Measurements from ENCODE around the gene PLAAT2.
"Not testable (repeated sequence)": the region's sequence is repeated elsewhere in the genome, so short reads cannot be mapped to it uniquely, and the experiment has no call there.

The PLAAT2 gene

DNA sequence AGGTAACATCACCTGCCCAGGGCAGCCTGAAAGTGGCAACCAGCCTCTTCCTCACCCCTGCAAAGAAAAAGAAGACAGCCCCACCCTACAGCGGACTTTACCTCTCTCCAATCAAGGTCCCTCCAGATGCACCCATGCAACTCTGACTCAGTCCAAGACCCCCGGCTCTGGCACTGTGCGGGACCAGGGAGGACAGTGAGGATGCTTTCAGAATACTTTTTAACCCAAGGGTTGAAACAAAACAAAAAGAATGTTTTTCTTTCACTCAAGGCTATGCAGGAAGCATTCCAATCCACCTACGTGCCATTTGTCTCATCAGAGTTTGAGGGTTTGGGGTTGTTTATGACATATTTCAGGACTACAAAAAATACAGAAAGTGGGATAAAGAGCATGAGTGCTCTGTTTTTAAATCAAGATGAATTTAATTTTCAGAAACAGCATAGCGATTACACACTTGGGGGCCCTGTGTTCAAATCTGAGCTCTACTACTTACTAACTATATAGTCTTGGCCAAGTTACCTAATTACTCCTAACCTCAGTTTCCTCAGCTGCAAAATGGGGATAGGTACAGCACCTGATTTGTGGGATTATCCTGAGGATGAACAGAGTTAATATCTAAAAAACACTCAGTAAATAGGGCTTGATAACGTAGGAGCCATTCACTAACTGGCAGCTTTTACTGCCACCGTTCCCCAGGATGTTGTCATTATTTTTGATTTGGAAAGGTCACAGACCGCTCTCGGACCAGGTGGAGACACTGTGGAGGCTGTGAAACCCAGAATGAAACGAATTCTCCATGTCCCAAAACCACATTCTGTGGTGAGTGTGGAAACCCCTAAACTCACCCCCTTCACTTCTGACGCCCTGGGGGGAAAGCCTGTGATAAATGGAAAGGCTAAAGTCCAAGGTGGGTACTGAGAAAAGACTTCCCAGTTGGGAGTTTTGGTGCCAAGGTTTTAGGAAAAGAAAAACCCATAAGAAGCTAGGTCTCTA is 45.5 kb upstream of the PLAAT2 start:
- DNase-seq: no peak
- H3K9me3 ChIP-seq (ENCODE audit: control extremely low read depth in 1 of 5, control insufficient read depth in 4 of 5, insufficient read depth in 2 of 5, low read depth in 1 of 5, low read length in 4 of 5): no peaks in the 10 kb centered on the region
- H3K27me3 ChIP-seq (replicated peaks in 2 of 5; ENCODE audit: control insufficient read depth in 4 of 5, insufficient read depth in 5 of 5, low read length in 4 of 5): peaks cover 0 to 24% (median 20%) of the 10 kb centered on the region in 5 experiments
- ChIA-PET CTCF (interaction anchor here (1.0 to 1.5 kb wide), 3 partner anchors 17 to 129 kb away, joined by 3 to 4 read pairs (median 3); no protein-coding TSS in a partner anchor), POLR2A (no interaction called here)
- H3K4me1 ChIP-seq (ENCODE audit: control extremely low read depth in 1 of 4, control insufficient read depth in 4 of 4, insufficient read depth in 4 of 4, low read length in 3 of 4): peaks cover 0 to 5% (median 4%) of the 10 kb centered on the region in 4 experiments
- 100% methylated on average over 5 of the region's 11 CpGs for WGBS (ENCODE audit: insufficient coverage)
- no peak overlapping the region for H3K27ac ChIP-seq (ENCODE audit: insufficient read depth in 1 of 2, low read depth in 1 of 2, low read length in 2 of 2, poor library complexity in 1 of 2, severe bottlenecking in 2 of 2)
- no peak overlapping the region for H3K4me3 ChIP-seq (ENCODE audit: control insufficient read depth in 1 of 7, extremely low read depth in 1 of 7, insufficient read depth in 4 of 7, low read depth in 2 of 7, low read length in 6 of 7)
- no peaks in the 10 kb centered on the region for H3K36me3 ChIP-seq (ENCODE audit: control insufficient read depth in 4 of 4, insufficient read depth in 4 of 4, low read length in 3 of 4)

GRCh38 chr11:63603180-63603518 is 40.0 kb upstream of the PLAAT2 start:
- no peak for DNase-seq
- ChIA-PET POLR2A (no interaction called here), CTCF (interaction anchor here (1.1 kb wide), 2 partner anchors 9 to 21 kb away, joined by 3 read pairs; no protein-coding TSS in a partner anchor)
- H3K4me3 ChIP-seq (ENCODE audit: control insufficient read depth in 1 of 7, extremely low read depth in 1 of 7, insufficient read depth in 4 of 7, low read depth in 2 of 7, low read length in 6 of 7): no peak overlapping the region
- H3K9me3 ChIP-seq (ENCODE audit: control extremely low read depth in 1 of 5, control insufficient read depth in 4 of 5, insufficient read depth in 2 of 5, low read depth in 1 of 5, low read length in 4 of 5): no peaks in the 10 kb centered on the region
- no peaks in the 10 kb centered on the region for H3K36me3 ChIP-seq (ENCODE audit: control insufficient read depth in 4 of 4, insufficient read depth in 4 of 4, low read length in 3 of 4)
- peaks cover 0 to 4% (median 0%) of the 10 kb centered on the region in 5 experiments for H3K27me3 ChIP-seq (replicated peaks in 2 of 5; ENCODE audit: control insufficient read depth in 4 of 5, insufficient read depth in 5 of 5, low read length in 4 of 5)
- H3K4me1 ChIP-seq (ENCODE audit: control extremely low read depth in 1 of 4, control insufficient read depth in 4 of 4, insufficient read depth in 4 of 4, low read length in 3 of 4): no peaks in the 10 kb centered on the region
- 90% methylated on average over 3 of the region's 3 CpGs for WGBS (ENCODE audit: insufficient coverage)
- H3K27ac ChIP-seq (ENCODE audit: insufficient read depth in 1 of 2, low read depth in 1 of 2, low read length in 2 of 2, poor library complexity in 1 of 2, severe bottlenecking in 2 of 2): no peak overlapping the region

- H3K27me3 ChIP-seq (replicated peaks in 2 of 5; ENCODE audit: control insufficient read depth in 4 of 5, insufficient read depth in 5 of 5, low read length in 4 of 5); H3K27ac ChIP-seq (ENCODE audit: insufficient read depth in 1 of 2, low read depth in 1 of 2, low read length in 2 of 2, poor library complexity in 1 of 2, severe bottlenecking in 2 of 2); H3K9me3 ChIP-seq (ENCODE audit: control extremely low read depth in 1 of 5, control insufficient read depth in 4 of 5, insufficient read depth in 2 of 5, low read depth in 1 of 5, low read length in 4 of 5); H3K4me3 ChIP-seq (ENCODE audit: control insufficient read depth in 1 of 7, extremely low read depth in 1 of 7, insufficient read depth in 4 of 7, low read depth in 2 of 7, low read length in 6 of 7); POLR2A ChIA-PET; H3K4me1 ChIP-seq (ENCODE audit: control extremely low read depth in 1 of 4, control insufficient read depth in 4 of 4, insufficient read depth in 4 of 4, low read length in 3 of 4); DNase-seq; H3K36me3 ChIP-seq (ENCODE audit: control insufficient read depth in 4 of 4, insufficient read depth in 4 of 4, low read length in 3 of 4): not testable (repeated sequence)
- CTCF ChIA-PET: interaction anchor here (0.5 to 2.1 kb wide), 3 partner anchors 10 to 728 kb away, joined by 3 to 13 read pairs (median 3); no protein-coding TSS in a partner anchor
- WGBS (ENCODE audit: insufficient coverage): 95% methylated on average over 6 of the region's 11 CpGs
These were observed 39.4 kb upstream of the PLAAT2 start for GRCh38 chr11:63602290-63603179.

GRCh38 chr11:63599211-63600122 is 36.3 kb upstream of the PLAAT2 start:
- Histone ChIP-seq H3K4me1 (ENCODE audit: control extremely low read depth in 1 of 4, control insufficient read depth in 4 of 4, insufficient read depth in 4 of 4, low read length in 3 of 4) (no peaks in the 10 kb centered on the region), H3K36me3 (ENCODE audit: control insufficient read depth in 4 of 4, insufficient read depth in 4 of 4, low read length in 3 of 4) (no peaks in the 10 kb centered on the region), H3K27me3 (replicated peaks in 2 of 5; ENCODE audit: control insufficient read depth in 4 of 5, insufficient read depth in 5 of 5, low read length in 4 of 5) (peaks cover 0 to 4% (median 0%) of the 10 kb centered on the region in 5 experiments), H3K27ac (ENCODE audit: insufficient read depth in 1 of 2, low read depth in 1 of 2, low read length in 2 of 2, poor library complexity in 1 of 2, severe bottlenecking in 2 of 2) (no peak overlapping the region), H3K4me3 (ENCODE audit: control insufficient read depth in 1 of 7, extremely low read depth in 1 of 7, insufficient read depth in 4 of 7, low read depth in 2 of 7, low read length in 6 of 7) (no peak overlapping the region), H3K9me3 (ENCODE audit: control extremely low read depth in 1 of 5, control insufficient read depth in 4 of 5, insufficient read depth in 2 of 5, low read depth in 1 of 5, low read length in 4 of 5) (no peaks in the 10 kb centered on the region)
- DNase-seq: no peak
- POLR2A ChIA-PET: no interaction called here
- 100% methylated on average over 4 of the region's 7 CpGs for WGBS (ENCODE audit: insufficient coverage)
- CTCF ChIA-PET: interaction anchor here (0.6 kb wide), 1 partner anchor 21 kb away, joined by 3 read pairs; no protein-coding TSS in a partner anchor

DNA sequence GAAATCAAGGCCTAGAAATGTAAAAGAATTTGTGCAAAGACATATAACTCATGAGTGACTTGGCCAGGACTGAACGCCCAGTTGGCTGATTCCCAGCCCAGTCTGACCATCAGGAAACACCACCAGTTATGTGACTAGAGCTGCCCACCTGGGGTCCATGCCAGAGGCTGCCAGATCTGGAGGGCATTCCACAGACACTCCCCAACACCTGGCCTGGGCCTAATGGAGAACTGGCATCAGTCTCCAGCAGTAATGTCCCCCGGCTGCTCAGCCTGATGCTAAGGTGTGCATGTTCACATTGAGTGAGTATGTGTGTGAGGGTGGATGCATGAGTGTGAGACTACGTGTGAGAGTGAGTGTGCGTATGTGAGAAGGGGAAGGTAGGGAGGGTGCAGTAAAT is 35.4 kb upstream of the PLAAT2 start:
- Histone ChIP-seq H3K27me3 (replicated peaks in 2 of 5; ENCODE audit: control insufficient read depth in 4 of 5, insufficient read depth in 5 of 5, low read length in 4 of 5) (peaks cover 0 to 4% (median 0%) of the 10 kb centered on the region in 5 experiments), H3K4me1 (ENCODE audit: control extremely low read depth in 1 of 4, control insufficient read depth in 4 of 4, insufficient read depth in 4 of 4, low read length in 3 of 4) (no peaks in the 10 kb centered on the region), H3K27ac (ENCODE audit: insufficient read depth in 1 of 2, low read depth in 1 of 2, low read length in 2 of 2, poor library complexity in 1 of 2, severe bottlenecking in 2 of 2) (no peak overlapping the region), H3K9me3 (ENCODE audit: control extremely low read depth in 1 of 5, control insufficient read depth in 4 of 5, insufficient read depth in 2 of 5, low read depth in 1 of 5, low read length in 4 of 5) (no peaks in the 10 kb centered on the region), H3K4me3 (ENCODE audit: control insufficient read depth in 1 of 7, extremely low read depth in 1 of 7, insufficient read depth in 4 of 7, low read depth in 2 of 7, low read length in 6 of 7) (no peak overlapping the region), H3K36me3 (ENCODE audit: control insufficient read depth in 4 of 4, insufficient read depth in 4 of 4, low read length in 3 of 4) (no peaks in the 10 kb centered on the region)
- CTCF ChIA-PET: interaction anchor here (0.6 kb wide), 1 partner anchor 22 kb away, joined by 3 read pairs; no protein-coding TSS in a partner anchor
- POLR2A ChIA-PET: no interaction called here
- 94% methylated on average over 2 of the region's 4 CpGs for WGBS (ENCODE audit: insufficient coverage)
- DNase-seq: no peak

DNA sequence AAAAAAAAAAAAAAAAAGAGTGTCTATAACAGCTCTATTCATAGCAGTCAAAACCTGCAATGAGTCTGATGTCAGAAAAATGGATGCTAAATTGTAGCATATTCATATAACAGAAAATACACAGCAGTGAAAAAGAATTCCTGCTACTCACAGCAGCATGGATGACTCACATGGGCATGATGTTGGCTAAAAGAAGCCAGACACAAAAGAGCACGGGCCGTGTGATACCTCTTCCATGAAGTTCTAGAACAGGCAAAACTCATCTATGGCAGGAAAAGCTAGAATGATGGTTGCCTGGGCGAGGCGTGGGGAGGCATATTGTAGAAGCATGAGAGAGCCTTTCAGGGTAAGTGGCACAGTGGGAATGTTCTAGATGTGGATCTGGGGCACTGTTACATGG is 32.1 kb upstream of the PLAAT2 start:
- 98% methylated on average over 4 of the region's 4 CpGs for WGBS (ENCODE audit: insufficient coverage)
- no peak for DNase-seq
- no peak overlapping the region for H3K27ac ChIP-seq (ENCODE audit: insufficient read depth in 1 of 2, low read depth in 1 of 2, low read length in 2 of 2, poor library complexity in 1 of 2, severe bottlenecking in 2 of 2)
- ChIA-PET POLR2A (no interaction called here), CTCF (interaction anchor here (1.1 to 2.3 kb wide), 3 partner anchors 41 to 116 kb away, joined by 3 to 7 read pairs (median 6); no protein-coding TSS in a partner anchor)
- no peaks in the 10 kb centered on the region for H3K4me1 ChIP-seq (ENCODE audit: control extremely low read depth in 1 of 4, control insufficient read depth in 4 of 4, insufficient read depth in 4 of 4, low read length in 3 of 4)
- no peak overlapping the region for H3K4me3 ChIP-seq (ENCODE audit: control insufficient read depth in 1 of 7, extremely low read depth in 1 of 7, insufficient read depth in 4 of 7, low read depth in 2 of 7, low read length in 6 of 7)
- H3K36me3 ChIP-seq (ENCODE audit: control insufficient read depth in 4 of 4, insufficient read depth in 4 of 4, low read length in 3 of 4): no peaks in the 10 kb centered on the region
- H3K9me3 ChIP-seq (ENCODE audit: control extremely low read depth in 1 of 5, control insufficient read depth in 4 of 5, insufficient read depth in 2 of 5, low read depth in 1 of 5, low read length in 4 of 5): no peaks in the 10 kb centered on the region
- H3K27me3 ChIP-seq (replicated peaks in 2 of 5; ENCODE audit: control insufficient read depth in 4 of 5, insufficient read depth in 5 of 5, low read length in 4 of 5): peaks cover 0 to 6% (median 0%) of the 10 kb centered on the region in 5 experiments
